ENCODE measurements around the gene TMEM242. TPM values are rescaled to one million over a fixed set of nuclear protein-coding genes. Genes with fewer than 3 reads are reported as not detected.

TMEM242 gene
- total and polyA plus RNA-seq, 10 of the 15 experiments (the other 5 are each of a cell fraction or from before 2014, with no cell fraction given), result 2.8 to 9.8 (median 5.5) TPM

DNA sequence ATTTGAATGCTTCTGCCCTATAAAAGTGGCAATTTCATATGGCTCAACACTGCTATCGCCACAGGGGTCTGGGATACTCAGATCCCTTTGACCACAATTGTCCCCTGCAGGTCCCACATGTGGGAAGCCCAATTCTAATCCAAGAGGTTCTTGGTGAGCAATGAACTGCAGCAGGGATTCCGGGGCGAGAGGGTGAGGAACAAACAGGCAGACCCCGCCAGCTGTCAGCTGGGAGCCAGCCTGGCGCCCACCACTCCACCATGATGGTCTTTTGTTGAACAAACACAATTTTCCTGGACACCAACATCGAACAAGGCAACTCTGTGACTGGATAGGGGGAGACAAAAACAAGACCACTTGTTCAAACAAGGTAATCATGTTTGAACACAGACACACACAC lies 80.5 kb downstream of the TMEM242 start:
- no peak overlapping the region for H3K9ac ChIP-seq (ENCODE audit: control insufficient read depth, insufficient read depth, low read length)
- H3K4me2 ChIP-seq (ENCODE audit: control insufficient read depth, insufficient read depth), result no peak overlapping the region
- no peaks in the 10 kb centered on the region; the same call in 2 of the 3 replicates for H3K9me3 ChIP-seq (replicated peaks; ENCODE audit: control insufficient read depth, insufficient read depth, low read length)
- TF ChIP-seq SUPT20H (IDR thresholded peaks at IDR 0.05; ENCODE audit: borderline replicate concordance, control insufficient read depth, low read depth, low read length) (no peak), LARP7 (IDR thresholded peaks at IDR 0.05) (no peak), POLR2AphosphoS5 (IDR thresholded peaks at IDR 0.05; ENCODE audit: low read length) (no peak), SP1 (IDR thresholded peaks at IDR 0.05; ENCODE audit: low read depth, low read length) (no peak), MTA3 (IDR thresholded peaks at IDR 0.05; ENCODE audit: borderline replicate concordance, low read length) (no peak), KAT2A (conservative IDR thresholded peaks at IDR 0.05; ENCODE audit: control insufficient read depth, low read depth, low read length) (no peak), SMAD5 (IDR thresholded peaks at IDR 0.05; ENCODE audit: low read depth) (no peak), BHLHE40 (IDR thresholded peaks at IDR 0.05; ENCODE audit: borderline replicate concordance in 1 of 2, low read depth in 2 of 2, low read length in 1 of 2) (no peak), SMC3 (IDR thresholded peaks at IDR 0.05; ENCODE audit: borderline replicate concordance, low read length) (no peak), GATAD2B (conservative IDR thresholded peaks at IDR 0.05; ENCODE audit: low read depth) (no peak)
- TF ChIP-seq, protein P1, sequence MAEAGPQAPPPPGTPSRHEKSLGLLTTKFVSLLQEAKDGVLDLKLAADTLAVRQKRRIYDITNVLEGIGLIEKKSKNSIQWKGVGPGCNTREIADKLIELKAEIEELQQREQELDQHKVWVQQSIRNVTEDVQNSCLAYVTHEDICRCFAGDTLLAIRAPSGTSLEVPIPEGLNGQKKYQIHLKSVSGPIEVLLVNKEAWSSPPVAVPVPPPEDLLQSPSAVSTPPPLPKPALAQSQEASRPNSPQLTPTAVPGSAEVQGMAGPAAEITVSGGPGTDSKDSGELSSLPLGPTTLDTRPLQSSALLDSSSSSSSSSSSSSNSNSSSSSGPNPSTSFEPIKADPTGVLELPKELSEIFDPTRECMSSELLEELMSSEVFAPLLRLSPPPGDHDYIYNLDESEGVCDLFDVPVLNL (IDR thresholded peaks at IDR 0.05; ENCODE audit: low read depth, low read length), result no peak
- TF ChIP-seq, protein P2, sequence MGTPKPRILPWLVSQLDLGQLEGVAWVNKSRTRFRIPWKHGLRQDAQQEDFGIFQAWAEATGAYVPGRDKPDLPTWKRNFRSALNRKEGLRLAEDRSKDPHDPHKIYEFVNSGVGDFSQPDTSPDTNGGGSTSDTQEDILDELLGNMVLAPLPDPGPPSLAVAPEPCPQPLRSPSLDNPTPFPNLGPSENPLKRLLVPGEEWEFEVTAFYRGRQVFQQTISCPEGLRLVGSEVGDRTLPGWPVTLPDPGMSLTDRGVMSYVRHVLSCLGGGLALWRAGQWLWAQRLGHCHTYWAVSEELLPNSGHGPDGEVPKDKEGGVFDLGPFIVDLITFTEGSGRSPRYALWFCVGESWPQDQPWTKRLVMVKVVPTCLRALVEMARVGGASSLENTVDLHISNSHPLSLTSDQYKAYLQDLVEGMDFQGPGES (IDR thresholded peaks at IDR 0.05), result no peak
- TF ChIP-seq, protein P3, sequence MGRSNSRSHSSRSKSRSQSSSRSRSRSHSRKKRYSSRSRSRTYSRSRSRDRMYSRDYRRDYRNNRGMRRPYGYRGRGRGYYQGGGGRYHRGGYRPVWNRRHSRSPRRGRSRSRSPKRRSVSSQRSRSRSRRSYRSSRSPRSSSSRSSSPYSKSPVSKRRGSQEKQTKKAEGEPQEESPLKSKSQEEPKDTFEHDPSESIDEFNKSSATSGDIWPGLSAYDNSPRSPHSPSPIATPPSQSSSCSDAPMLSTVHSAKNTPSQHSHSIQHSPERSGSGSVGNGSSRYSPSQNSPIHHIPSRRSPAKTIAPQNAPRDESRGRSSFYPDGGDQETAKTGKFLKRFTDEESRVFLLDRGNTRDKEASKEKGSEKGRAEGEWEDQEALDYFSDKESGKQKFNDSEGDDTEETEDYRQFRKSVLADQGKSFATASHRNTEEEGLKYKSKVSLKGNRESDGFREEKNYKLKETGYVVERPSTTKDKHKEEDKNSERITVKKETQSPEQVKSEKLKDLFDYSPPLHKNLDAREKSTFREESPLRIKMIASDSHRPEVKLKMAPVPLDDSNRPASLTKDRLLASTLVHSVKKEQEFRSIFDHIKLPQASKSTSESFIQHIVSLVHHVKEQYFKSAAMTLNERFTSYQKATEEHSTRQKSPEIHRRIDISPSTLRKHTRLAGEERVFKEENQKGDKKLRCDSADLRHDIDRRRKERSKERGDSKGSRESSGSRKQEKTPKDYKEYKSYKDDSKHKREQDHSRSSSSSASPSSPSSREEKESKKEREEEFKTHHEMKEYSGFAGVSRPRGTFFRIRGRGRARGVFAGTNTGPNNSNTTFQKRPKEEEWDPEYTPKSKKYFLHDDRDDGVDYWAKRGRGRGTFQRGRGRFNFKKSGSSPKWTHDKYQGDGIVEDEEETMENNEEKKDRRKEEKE (IDR thresholded peaks at IDR 0.05), result no peak
- H2AFZ ChIP-seq (ENCODE audit: control insufficient read depth, low read depth, low read length), result no peak overlapping the region
- H3K4me3 ChIP-seq, result no peak overlapping the region
- BruUV-seq (replicated peaks), result no TSS peak
- no peaks in the 10 kb centered on the region for H3K4me1 ChIP-seq (ENCODE audit: control insufficient read depth, insufficient read depth, low read length)
- ChIA-PET RAD21 (ENCODE audit: unreplicated experiment) (no interaction called here), SMC1A (ENCODE audit: uncharacterized antibody, unreplicated experiment) (no interaction called here), CTCF (no interaction called here), POLR2A (no interaction called here)
- DNase-seq (ENCODE audit: low read depth, low spot score) (no peak), FAIRE-seq (no peak), ATAC-seq (no peak)
- 6% methylated on average over 6 of the region's 6 CpGs for WGBS (ENCODE audit: insufficient coverage, insufficient replicate concordance, low lambda C conversion rate, missing lambda C conversion rate)
- no peak overlapping the region for H3K27ac ChIP-seq (ENCODE audit: control insufficient read depth, insufficient read depth)
- H3K79me2 ChIP-seq (ENCODE audit: control insufficient read depth, insufficient read depth, low read length), result no peaks in the 10 kb centered on the region
- no peaks in the 10 kb centered on the region for H3K36me3 ChIP-seq (ENCODE audit: control insufficient read depth in 2 of 2, insufficient read depth in 2 of 2, low read length in 1 of 2)
- in situ Hi-C loops (cut with MboI) (no loop called here), intact Hi-C loops (cut with micrococcal nuclease; ENCODE audit: unreplicated experiment) (no loop called here)
- no peaks in the 10 kb centered on the region for H4K20me1 ChIP-seq (ENCODE audit: control insufficient read depth, insufficient read depth)
- H3K27me3 ChIP-seq (replicated peaks in 1 of 2; ENCODE audit: control insufficient read depth in 2 of 2, insufficient read depth in 2 of 2, low read length in 1 of 2), result peaks cover 0 to 2% of the 10 kb centered on the region in 2 experiments; a peak in 2 of 4 replicates
